SK-N-SH treated with all-trans-retinoic acid at 6 μM for 48 hours (cell line): ENCODE measurements around the gene NSUN6.

ENCODE experiments used
- ATAC-seq: fragments of 200-7000 bp; cut with Tn5 transposase; 3 replicates; pipeline ENCODE4 v1.9.1; 2020; ENCODE audit warnings: mild to moderate bottlenecking, moderate library complexity
- ARNTL ChIP-seq: fragments of 450-650 bp; formaldehyde crosslinking; IDR thresholded peaks from 2 replicates; pipeline ENCODE4 v1.5.0; 2020; ENCODE audit warnings: low read depth, mild to moderate bottlenecking, moderate library complexity, borderline replicate concordance
- BACH2 ChIP-seq: fragments of 250-450 bp; sonication (Bioruptor Pico); IDR thresholded peaks from 2 replicates; pipeline ENCODE4 v1.9.0; 2021; ENCODE audit warnings: mild to moderate bottlenecking, borderline replicate concordance
- CSDC2 ChIP-seq: fragments of 250-450 bp; sonication (Bioruptor Pico); IDR thresholded peaks from 2 replicates; pipeline ENCODE4 v1.5.0; 2020; ENCODE audit warnings: mild to moderate bottlenecking, moderate library complexity
- CSRNP3 ChIP-seq: fragments of 250-450 bp; sonication (Bioruptor Pico); IDR thresholded peaks from 2 replicates; pipeline ENCODE4 v1.5.1; 2021; ENCODE audit warnings: mild to moderate bottlenecking, moderate library complexity
- ESRRG ChIP-seq: fragments of 250-450 bp; sonication (Bioruptor Pico); IDR thresholded peaks from 2 replicates; pipeline ENCODE4 v1.6.1; 2021; ENCODE audit warnings: mild to moderate bottlenecking
- GLIS3 ChIP-seq: fragments of 250-450 bp; sonication (Bioruptor Pico); IDR thresholded peaks from 2 replicates; pipeline ENCODE4 v1.5.0; 2020; ENCODE audit warnings: mild to moderate bottlenecking, moderate library complexity
- ISL1 ChIP-seq: fragments of 250-450 bp; sonication (Bioruptor Pico); IDR thresholded peaks from 2 replicates; pipeline ENCODE4 v2.1.2; 2022; ENCODE audit warnings: mild to moderate bottlenecking, moderate library complexity
- OSR1 ChIP-seq: fragments of 250-450 bp; sonication (Bioruptor Pico); IDR thresholded peaks from 2 replicates; pipeline ENCODE4 v1.8.0; 2022; ENCODE audit warnings: moderate library complexity, mild to moderate bottlenecking, inconsistent platforms
- PPARA ChIP-seq: fragments of 250-450 bp; sonication (Bioruptor Pico); IDR thresholded peaks from 2 replicates; pipeline ENCODE4 v1.5.0; 2020; ENCODE audit warnings: mild to moderate bottlenecking, borderline replicate concordance
- RARB ChIP-seq: fragments of 250-450 bp; sonication (Bioruptor Pico); IDR thresholded peaks from 2 replicates; pipeline ENCODE4 v1.8.0; 2021; ENCODE audit warnings: mild to moderate bottlenecking, moderate library complexity
- SNAI2 ChIP-seq: fragments of 250-450 bp; sonication (Bioruptor Pico); IDR thresholded peaks from 2 replicates; pipeline ENCODE4 v1.5.0; 2020; ENCODE audit warnings: mild to moderate bottlenecking, moderate library complexity
- TCF4 ChIP-seq: fragments of 250-450 bp; sonication (Bioruptor Pico); IDR thresholded peaks from 2 replicates; pipeline ENCODE4 v1.8.0; 2021; ENCODE audit warnings: mild to moderate bottlenecking, moderate library complexity, borderline replicate concordance
- TOX ChIP-seq: fragments of 250-450 bp; sonication (Bioruptor Pico); IDR thresholded peaks from 2 replicates; pipeline ENCODE4 v1.8.0; 2021; ENCODE audit warnings: mild to moderate bottlenecking, moderate library complexity, borderline replicate concordance
- ZC3H10 ChIP-seq: fragments of 250-450 bp; sonication (Bioruptor Pico); IDR thresholded peaks from 2 replicates; pipeline ENCODE4 v1.5.1; 2021; ENCODE audit warnings: mild to moderate bottlenecking, moderate library complexity
- ZFP3 ChIP-seq: fragments of 250-450 bp; sonication (Bioruptor Pico); IDR thresholded peaks from 2 replicates; pipeline ENCODE4 v1.5.0; 2020; ENCODE audit warnings: mild to moderate bottlenecking, moderate library complexity
- ZFP30 ChIP-seq: fragments of 450-650 bp; formaldehyde crosslinking; IDR thresholded peaks from 2 replicates; pipeline ENCODE4 v1.5.0; 2022; ENCODE audit warnings: mild to moderate bottlenecking, moderate library complexity
- ZNF70 ChIP-seq: fragments of 450-650 bp; formaldehyde crosslinking; IDR thresholded peaks from 2 replicates; pipeline ENCODE4 v1.5.0; 2020; ENCODE audit warnings: mild to moderate bottlenecking, moderate library complexity
- ZNF8 ChIP-seq: fragments of 450-650 bp; formaldehyde crosslinking; IDR thresholded peaks from 2 replicates; pipeline ENCODE4 v1.5.0; 2020; ENCODE audit warnings: mild to moderate bottlenecking, moderate library complexity
- TF ChIP-seq, protein P1 (sequence below): fragments of 250-450 bp; sonication (Bioruptor Pico); IDR thresholded peaks from 2 replicates; pipeline ENCODE4 v1.8.0; 2021; ENCODE audit warnings: low read depth, mild to moderate bottlenecking, moderate library complexity, borderline replicate concordance
- TF ChIP-seq, protein P2 (sequence below): fragments of 250-450 bp; sonication (Bioruptor Pico); IDR thresholded peaks from 2 replicates; pipeline ENCODE4 v1.8.0; 2020; ENCODE audit warnings: mild to moderate bottlenecking, moderate library complexity, borderline replicate concordance
- TF ChIP-seq, protein P3 (sequence below): fragments of 250-450 bp; sonication (Bioruptor Pico); IDR thresholded peaks from 2 replicates; pipeline ENCODE4 v1.5.0; 2020; ENCODE audit warnings: mild to moderate bottlenecking, moderate library complexity

NSUN6 gene

DNA sequence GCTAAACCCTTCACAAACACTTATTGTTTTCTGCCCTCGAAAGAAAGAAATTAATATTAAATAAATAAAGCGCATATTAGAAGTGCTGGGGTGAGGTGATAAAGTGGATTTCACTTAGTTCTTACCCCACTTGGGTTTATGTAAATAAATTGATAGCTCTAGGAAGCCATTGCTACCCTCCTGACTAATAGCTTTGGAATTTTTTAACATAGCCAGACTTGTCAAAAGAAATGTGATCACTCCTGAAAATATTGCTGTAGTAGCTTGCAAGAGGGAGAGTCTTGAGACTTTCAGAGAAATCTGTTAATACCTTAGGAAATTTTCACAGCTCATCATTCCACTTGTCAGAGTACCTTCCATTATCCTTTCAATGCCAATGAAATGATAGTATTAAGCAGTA is 15.4 kb upstream of the NSUN6 start:
- TF ChIP-seq CSDC2 (CRISPR knock-in tag), result no peak
- peak; percentile 36 for TF ChIP-seq ISL1 (CRISPR knock-in tag)
- TF ChIP-seq, all 23 proteins: peak for 1

DNA sequence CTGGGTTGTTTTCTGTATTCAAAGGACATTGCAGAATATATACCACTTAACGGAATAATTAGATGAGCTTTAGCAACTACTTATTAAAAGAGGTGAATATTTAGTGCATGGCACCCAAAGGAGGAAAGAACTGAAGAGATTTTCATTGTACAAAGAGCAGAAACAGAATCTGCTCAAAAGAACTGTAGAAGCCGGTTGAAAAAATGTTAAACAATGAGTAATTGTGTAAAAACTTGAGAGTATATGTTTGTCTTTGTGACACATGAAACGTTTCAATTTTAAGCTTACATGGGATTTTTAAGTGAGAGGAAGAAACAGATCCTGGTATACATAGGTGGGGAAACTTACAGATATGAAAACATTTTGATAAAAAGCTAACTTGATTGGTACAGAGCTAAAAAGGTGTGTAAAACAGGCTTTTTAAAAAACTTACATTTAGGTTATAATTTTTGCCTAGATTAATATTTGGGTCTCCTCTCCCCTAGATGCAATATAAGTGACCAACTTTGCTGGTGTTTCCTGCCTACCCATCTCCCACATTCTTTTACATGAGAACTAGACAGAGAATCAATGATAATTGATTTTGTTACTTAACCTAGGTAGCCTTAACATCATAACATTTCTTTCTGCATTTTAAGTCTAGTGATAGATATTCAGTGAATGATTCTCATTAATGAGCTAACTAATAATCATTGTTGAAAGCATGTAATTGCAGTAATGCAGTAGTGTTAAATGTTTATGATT is 14.6 kb upstream of the NSUN6 start:
- TF ChIP-seq TCF4 (CRISPR knock-in tag) (no peak), ZNF8 (CRISPR knock-in tag) (no peak), RARB (CRISPR knock-in tag) (no peak), GLIS3 (CRISPR knock-in tag) (no peak), ESRRG (CRISPR knock-in tag) (no peak), BACH2 (CRISPR knock-in tag) (no peak), SNAI2 (no peak), PPARA (CRISPR knock-in tag) (no peak), TOX (CRISPR knock-in tag) (no peak), ZNF70 (CRISPR knock-in tag) (no peak), CSDC2 (CRISPR knock-in tag) (no peak), ZFP3 (no peak)
- TF ChIP-seq, protein P1, sequence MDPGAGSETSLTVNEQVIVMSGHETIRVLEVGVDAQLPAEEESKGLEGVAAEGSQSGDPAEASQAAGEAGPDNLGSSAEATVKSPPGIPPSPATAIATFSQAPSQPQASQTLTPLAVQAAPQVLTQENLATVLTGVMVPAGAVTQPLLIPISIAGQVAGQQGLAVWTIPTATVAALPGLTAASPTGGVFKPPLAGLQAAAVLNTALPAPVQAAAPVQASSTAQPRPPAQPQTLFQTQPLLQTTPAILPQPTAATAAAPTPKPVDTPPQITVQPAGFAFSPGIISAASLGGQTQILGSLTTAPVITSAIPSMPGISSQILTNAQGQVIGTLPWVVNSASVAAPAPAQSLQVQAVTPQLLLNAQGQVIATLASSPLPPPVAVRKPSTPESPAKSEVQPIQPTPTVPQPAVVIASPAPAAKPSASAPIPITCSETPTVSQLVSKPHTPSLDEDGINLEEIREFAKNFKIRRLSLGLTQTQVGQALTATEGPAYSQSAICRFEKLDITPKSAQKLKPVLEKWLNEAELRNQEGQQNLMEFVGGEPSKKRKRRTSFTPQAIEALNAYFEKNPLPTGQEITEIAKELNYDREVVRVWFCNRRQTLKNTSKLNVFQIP (CRISPR knock-in tag), result no peak
- TF ChIP-seq, protein P2, sequence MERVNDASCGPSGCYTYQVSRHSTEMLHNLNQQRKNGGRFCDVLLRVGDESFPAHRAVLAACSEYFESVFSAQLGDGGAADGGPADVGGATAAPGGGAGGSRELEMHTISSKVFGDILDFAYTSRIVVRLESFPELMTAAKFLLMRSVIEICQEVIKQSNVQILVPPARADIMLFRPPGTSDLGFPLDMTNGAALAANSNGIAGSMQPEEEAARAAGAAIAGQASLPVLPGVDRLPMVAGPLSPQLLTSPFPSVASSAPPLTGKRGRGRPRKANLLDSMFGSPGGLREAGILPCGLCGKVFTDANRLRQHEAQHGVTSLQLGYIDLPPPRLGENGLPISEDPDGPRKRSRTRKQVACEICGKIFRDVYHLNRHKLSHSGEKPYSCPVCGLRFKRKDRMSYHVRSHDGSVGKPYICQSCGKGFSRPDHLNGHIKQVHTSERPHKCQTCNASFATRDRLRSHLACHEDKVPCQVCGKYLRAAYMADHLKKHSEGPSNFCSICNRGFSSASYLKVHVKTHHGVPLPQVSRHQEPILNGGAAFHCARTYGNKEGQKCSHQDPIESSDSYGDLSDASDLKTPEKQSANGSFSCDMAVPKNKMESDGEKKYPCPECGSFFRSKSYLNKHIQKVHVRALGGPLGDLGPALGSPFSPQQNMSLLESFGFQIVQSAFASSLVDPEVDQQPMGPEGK (CRISPR knock-in tag), result no peak
- TF ChIP-seq, protein P3, sequence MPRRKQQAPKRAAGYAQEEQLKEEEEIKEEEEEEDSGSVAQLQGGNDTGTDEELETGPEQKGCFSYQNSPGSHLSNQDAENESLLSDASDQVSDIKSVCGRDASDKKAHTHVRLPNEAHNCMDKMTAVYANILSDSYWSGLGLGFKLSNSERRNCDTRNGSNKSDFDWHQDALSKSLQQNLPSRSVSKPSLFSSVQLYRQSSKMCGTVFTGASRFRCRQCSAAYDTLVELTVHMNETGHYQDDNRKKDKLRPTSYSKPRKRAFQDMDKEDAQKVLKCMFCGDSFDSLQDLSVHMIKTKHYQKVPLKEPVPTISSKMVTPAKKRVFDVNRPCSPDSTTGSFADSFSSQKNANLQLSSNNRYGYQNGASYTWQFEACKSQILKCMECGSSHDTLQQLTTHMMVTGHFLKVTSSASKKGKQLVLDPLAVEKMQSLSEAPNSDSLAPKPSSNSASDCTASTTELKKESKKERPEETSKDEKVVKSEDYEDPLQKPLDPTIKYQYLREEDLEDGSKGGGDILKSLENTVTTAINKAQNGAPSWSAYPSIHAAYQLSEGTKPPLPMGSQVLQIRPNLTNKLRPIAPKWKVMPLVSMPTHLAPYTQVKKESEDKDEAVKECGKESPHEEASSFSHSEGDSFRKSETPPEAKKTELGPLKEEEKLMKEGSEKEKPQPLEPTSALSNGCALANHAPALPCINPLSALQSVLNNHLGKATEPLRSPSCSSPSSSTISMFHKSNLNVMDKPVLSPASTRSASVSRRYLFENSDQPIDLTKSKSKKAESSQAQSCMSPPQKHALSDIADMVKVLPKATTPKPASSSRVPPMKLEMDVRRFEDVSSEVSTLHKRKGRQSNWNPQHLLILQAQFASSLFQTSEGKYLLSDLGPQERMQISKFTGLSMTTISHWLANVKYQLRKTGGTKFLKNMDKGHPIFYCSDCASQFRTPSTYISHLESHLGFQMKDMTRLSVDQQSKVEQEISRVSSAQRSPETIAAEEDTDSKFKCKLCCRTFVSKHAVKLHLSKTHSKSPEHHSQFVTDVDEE, result no peak
- TF ChIP-seq, all 23 proteins: peak for 0
- ATAC-seq, result peak; percentile 49

More for the DNA sequence above, 15.4 kb upstream of the NSUN6 start:
- ATAC-seq, result peak; percentile 69

DNA sequence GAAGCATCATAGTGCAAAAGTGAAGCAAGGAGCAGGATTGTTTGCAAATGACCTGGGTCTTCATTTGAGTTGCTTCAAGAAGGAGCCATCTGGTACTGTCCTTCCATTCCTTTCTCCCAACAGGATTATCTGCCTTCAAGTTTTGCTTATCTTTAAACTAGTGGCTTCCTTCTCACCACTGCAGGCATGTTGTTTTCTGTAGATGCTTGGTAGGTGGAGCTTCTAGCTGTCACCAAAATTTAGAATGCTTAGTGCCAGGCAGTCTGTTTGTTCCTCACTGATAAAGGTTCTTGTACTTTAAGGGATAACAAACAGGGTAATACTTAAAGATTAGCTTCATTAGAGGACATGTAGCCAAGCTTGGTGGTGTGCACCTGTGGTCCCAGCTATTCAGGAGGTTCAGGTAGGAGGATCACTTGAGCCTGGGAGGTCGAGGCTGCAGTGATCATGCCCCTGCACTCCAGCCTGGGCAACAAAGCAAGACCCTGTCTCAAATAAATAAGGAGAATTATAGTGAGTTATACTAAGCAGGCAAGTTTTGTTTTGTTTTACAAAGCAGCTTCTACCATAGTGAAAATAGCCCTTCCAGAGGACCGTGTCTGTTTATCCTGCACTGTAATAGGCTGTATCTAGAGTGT is 13.6 kb upstream of the NSUN6 start:
- no peak for ATAC-seq
- TF ChIP-seq CSRNP3 (CRISPR knock-in tag) (no peak), RARB (CRISPR knock-in tag) (no peak), ISL1 (CRISPR knock-in tag) (no peak), ZC3H10 (CRISPR knock-in tag) (no peak), BACH2 (CRISPR knock-in tag) (no peak), TCF4 (CRISPR knock-in tag) (no peak), PPARA (CRISPR knock-in tag) (no peak), ARNTL (CRISPR knock-in tag) (no peak), ZFP30 (CRISPR knock-in tag) (no peak), CSDC2 (CRISPR knock-in tag) (no peak), SNAI2 (no peak), TOX (CRISPR knock-in tag) (no peak), ZFP3 (no peak), OSR1 (CRISPR knock-in tag) (no peak), ZNF70 (CRISPR knock-in tag) (no peak)
- TF ChIP-seq, protein P2 (CRISPR knock-in tag), result no peak
- TF ChIP-seq, protein P1 (CRISPR knock-in tag), result no peak
